GM12873 (cell line): ENCODE measurements around the gene KCNAB1.

Source experiments
- CTCF ChIP-seq: IDR thresholded peaks from 2 replicates; pipeline ENCODE4 v1.5.1; 2012; ENCODE audit warnings: low read depth, mild to moderate bottlenecking, moderate library complexity, low read length, control low read depth; ENCODE audit not compliant: insufficient read depth; ENCODE audit errors: missing control alignments

Gene KCNAB1

DNA sequence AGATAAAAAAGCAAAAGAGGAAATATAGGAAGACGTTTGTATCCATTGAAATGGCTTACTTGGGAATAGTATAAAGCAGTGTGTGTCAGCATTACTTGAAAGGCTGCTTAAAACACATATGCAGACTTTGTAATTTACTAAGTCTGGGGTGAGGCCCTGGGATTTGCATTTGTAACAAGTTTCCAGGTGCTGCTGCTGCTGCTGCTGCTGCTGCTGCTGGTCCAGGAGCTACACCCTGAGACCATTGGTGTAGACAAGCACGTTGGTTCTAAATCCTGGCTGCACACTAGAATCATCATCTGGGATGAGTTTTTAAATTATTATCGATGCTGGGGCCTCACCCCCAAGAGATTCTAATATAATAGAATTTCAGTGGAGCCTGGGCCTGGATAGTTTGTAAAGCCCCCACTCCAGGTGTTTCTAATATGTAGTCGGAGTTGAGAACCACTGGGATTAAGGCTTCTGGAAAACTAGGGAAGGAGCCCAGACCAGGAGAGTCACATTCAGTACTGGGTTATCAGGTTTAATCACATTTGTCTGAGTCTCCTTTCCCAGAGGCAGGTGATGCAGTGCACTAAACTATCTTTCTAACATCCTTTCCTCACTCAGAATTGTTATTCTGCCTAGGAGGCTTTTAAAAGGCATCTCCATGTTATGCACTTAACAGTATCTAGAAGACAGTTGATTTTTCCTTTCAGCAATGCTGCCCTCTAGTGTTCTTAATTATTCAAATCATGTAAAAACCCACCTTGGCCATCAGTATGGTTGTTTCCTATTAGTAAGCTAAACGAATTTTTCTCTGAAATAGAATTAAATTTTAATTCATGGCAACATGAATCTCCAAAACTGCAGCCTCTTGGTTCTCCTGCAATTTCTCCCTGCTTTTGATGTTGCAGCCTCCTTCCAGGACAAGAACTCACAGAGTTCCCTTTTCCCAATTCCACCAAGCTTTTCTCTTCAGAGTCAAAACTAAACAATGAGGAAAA lies 389.1 kb downstream of the KCNAB1 start:
- peak; percentile 55 for TF ChIP-seq CTCF

DNA sequence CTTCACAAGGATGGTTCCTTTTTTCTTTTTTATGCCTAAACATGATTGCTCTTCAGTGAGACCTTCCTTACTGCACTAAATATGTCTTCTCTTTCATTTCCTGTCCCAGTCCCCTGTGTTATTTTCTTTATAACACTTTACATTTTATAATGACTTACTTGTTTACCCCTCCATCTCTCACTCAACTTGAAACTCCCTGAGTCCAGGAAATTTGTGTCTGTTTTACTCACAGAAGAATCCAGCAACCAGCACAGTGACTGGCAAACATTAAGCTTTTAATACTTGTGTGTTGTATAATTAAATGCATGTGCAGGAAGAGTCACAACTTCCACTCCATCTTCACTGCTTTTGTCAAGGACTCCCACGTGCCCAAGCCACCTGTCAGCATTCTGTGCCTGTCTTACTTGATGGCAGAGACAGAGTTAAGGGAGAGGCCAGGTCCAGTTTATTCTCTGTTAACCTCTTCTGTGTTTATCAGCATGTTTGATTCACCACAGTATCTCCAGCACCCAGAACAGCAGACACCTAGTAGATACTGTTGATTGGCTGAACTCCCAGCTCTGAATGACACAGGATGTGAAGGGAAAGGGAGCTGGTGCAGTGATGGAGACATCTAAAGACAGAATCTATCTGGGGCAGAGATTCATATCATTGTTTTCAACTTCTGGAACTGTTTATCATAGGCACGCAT lies 391.8 kb downstream of the KCNAB1 start:
- no peak for TF ChIP-seq CTCF

GRCh38 chr3:156513619-156514018 lies 393.2 kb downstream of the KCNAB1 start:
- no peak for TF ChIP-seq CTCF

- no peak for TF ChIP-seq CTCF
Measured at GRCh38 chr3:156516284-156516683, 395.9 kb downstream of the KCNAB1 start.

DNA sequence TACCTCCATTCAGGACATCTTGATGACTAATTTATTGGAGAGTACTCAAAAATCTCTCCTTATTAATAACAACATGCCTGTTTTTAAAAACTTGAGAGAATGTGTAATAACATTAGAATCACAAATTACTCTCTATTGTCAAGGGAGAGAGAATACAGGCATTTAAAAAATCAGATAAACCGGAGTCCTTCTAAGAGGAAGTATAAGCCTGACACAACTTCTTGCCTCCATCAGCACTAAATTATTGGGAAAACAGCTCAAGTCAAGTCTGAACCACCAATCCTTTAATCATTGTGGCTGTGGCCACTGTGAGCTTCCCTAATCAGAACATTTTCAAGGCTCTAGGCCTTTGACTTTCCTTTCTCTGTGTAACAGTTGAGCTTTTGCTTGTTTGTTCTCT lies 396.6 kb downstream of the KCNAB1 start:
- TF ChIP-seq CTCF = no peak

DNA sequence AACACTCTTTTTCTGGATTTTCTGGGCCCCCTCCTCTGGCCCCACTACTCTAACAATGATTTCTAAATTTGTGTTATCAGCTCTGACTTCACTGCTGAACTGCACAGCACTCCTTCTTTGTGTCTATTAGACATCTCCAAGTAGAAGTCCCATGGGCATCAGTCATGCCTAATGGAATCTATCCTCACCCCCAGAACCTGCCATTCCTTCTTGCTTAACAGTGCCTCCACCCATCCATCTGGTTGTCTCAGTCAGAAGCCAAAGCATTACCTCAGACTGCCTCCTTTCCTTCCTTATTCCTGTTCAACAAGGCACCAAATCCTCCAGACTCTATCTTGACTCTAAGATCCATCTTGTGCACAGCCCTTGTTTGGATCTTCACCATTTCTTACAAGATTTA lies 398.3 kb downstream of the KCNAB1 start:
- no peak for TF ChIP-seq CTCF

- TF ChIP-seq CTCF = no peak
Measured at GRCh38 chr3:156519758-156520162, 399.4 kb downstream of the KCNAB1 start.
